ENCODE results near the gene BBIP1. TPM values are rescaled to one million over a fixed set of nuclear protein-coding genes. Genes with fewer than 3 reads are reported as not detected.

BBIP1 gene
- total RNA-seq, result 31.2 and 32.2 TPM in 2 replicates

GRCh38 chr10:110918643-110919348, at the start of gene BBIP1:
Gene BBIP1, minus strand, starts transcription at chr10:110919180. Its CDS starts 1,023 bp downstream, at chr10:110918157.
- H3K27ac ChIP-seq (ENCODE audit: low read depth, low read length), result peak within 1 kb of the TSS; percentile 99
- no peak for DNase-seq (ENCODE audit: insufficient read length, low spot score, missing footprints)
- peak within 1 kb of the TSS; percentile 75 for H2AFZ ChIP-seq (ENCODE audit: low read length)
- peak within 1 kb of the TSS; percentile 88 for H3K4me3 ChIP-seq (ENCODE audit: insufficient read depth, low read length)
- no peaks in the 10 kb centered on the region for H3K27me3 ChIP-seq (ENCODE audit: insufficient read depth, low read length)
- H3K4me2 ChIP-seq (ENCODE audit: insufficient read depth, low read length), result peak within 1 kb of the TSS; percentile 92
- no peaks in the 10 kb centered on the region for H3K36me3 ChIP-seq (ENCODE audit: insufficient read depth, low read length)
- H3K79me2 ChIP-seq (ENCODE audit: insufficient read depth, low read length), result peaks cover 39% of the 10 kb centered on the region
- peaks cover 27% of the 10 kb centered on the region for H4K20me1 ChIP-seq (ENCODE audit: insufficient read depth, low read length)
- no peaks in the 10 kb centered on the region for H3K9me3 ChIP-seq (ENCODE audit: low read depth, low read length)
- H3K4me1 ChIP-seq (ENCODE audit: insufficient read depth, low read length), result peaks cover 40% of the 10 kb centered on the region
- no peak for TF ChIP-seq CTCF (IDR thresholded peaks at IDR 0.05; ENCODE audit: extremely low read depth, low read depth, low read length)

- peaks cover 90% of the 10 kb centered on the region for H3K79me2 ChIP-seq (ENCODE audit: insufficient read depth, low read length)
- H3K4me1 ChIP-seq (ENCODE audit: insufficient read depth, low read length), result peaks cover 16% of the 10 kb centered on the region
- H3K36me3 ChIP-seq (ENCODE audit: insufficient read depth, low read length), result no peaks in the 10 kb centered on the region
- TF ChIP-seq CTCF (IDR thresholded peaks at IDR 0.05; ENCODE audit: extremely low read depth, low read depth, low read length), result no peak
- DNase-seq (ENCODE audit: insufficient read length, low spot score, missing footprints), result no peak
- no peaks in the 10 kb centered on the region for H3K9me3 ChIP-seq (ENCODE audit: low read depth, low read length)
- H3K4me3 ChIP-seq (ENCODE audit: insufficient read depth, low read length), result no peak overlapping the region
- no peak overlapping the region for H3K27ac ChIP-seq (ENCODE audit: low read depth, low read length)
- H2AFZ ChIP-seq (ENCODE audit: low read length), result no peak overlapping the region
- H3K27me3 ChIP-seq (ENCODE audit: insufficient read depth, low read length), result no peaks in the 10 kb centered on the region
- H3K4me2 ChIP-seq (ENCODE audit: insufficient read depth, low read length), result no peak overlapping the region
- peaks cover 25% of the 10 kb centered on the region for H4K20me1 ChIP-seq (ENCODE audit: insufficient read depth, low read length)
These were observed 48.7 kb upstream of the BBIP1 start for GRCh38 chr10:110967645-110968044.

GRCh38 chr10:110967009-110967630, 48.1 kb upstream of the BBIP1 start:
- H3K36me3 ChIP-seq (ENCODE audit: insufficient read depth, low read length), result no peaks in the 10 kb centered on the region
- peaks cover 23% of the 10 kb centered on the region for H4K20me1 ChIP-seq (ENCODE audit: insufficient read depth, low read length)
- no peak overlapping the region for H3K4me2 ChIP-seq (ENCODE audit: insufficient read depth, low read length)
- no peaks in the 10 kb centered on the region for H3K27me3 ChIP-seq (ENCODE audit: insufficient read depth, low read length)
- no peaks in the 10 kb centered on the region for H3K9me3 ChIP-seq (ENCODE audit: low read depth, low read length)
- H3K27ac ChIP-seq (ENCODE audit: low read depth, low read length), result no peak overlapping the region
- peaks cover 90% of the 10 kb centered on the region for H3K79me2 ChIP-seq (ENCODE audit: insufficient read depth, low read length)
- DNase-seq (ENCODE audit: insufficient read length, low spot score, missing footprints), result no peak
- no peak overlapping the region for H2AFZ ChIP-seq (ENCODE audit: low read length)
- no peak for TF ChIP-seq CTCF (IDR thresholded peaks at IDR 0.05; ENCODE audit: extremely low read depth, low read depth, low read length)
- peaks cover 16% of the 10 kb centered on the region for H3K4me1 ChIP-seq (ENCODE audit: insufficient read depth, low read length)
- H3K4me3 ChIP-seq (ENCODE audit: insufficient read depth, low read length), result no peak overlapping the region

GRCh38 chr10:110966146-110966545, 47.2 kb upstream of the BBIP1 start:
- H3K4me2 ChIP-seq (ENCODE audit: insufficient read depth, low read length), result no peak overlapping the region
- no peak overlapping the region for H3K27ac ChIP-seq (ENCODE audit: low read depth, low read length)
- peaks cover 16% of the 10 kb centered on the region for H3K4me1 ChIP-seq (ENCODE audit: insufficient read depth, low read length)
- H3K4me3 ChIP-seq (ENCODE audit: insufficient read depth, low read length), result no peak overlapping the region
- no peak overlapping the region for H2AFZ ChIP-seq (ENCODE audit: low read length)
- TF ChIP-seq CTCF (IDR thresholded peaks at IDR 0.05; ENCODE audit: extremely low read depth, low read depth, low read length), result no peak
- no peaks in the 10 kb centered on the region for H3K27me3 ChIP-seq (ENCODE audit: insufficient read depth, low read length)
- no peak for DNase-seq (ENCODE audit: insufficient read length, low spot score, missing footprints)
- no peaks in the 10 kb centered on the region for H3K9me3 ChIP-seq (ENCODE audit: low read depth, low read length)
- H4K20me1 ChIP-seq (ENCODE audit: insufficient read depth, low read length), result peaks cover 20% of the 10 kb centered on the region
- H3K36me3 ChIP-seq (ENCODE audit: insufficient read depth, low read length), result no peaks in the 10 kb centered on the region
- peaks cover 93% of the 10 kb centered on the region for H3K79me2 ChIP-seq (ENCODE audit: insufficient read depth, low read length)

Data from osteoblast (primary cell).